SW480 (cell line): ENCODE measurements around the gene DND1.
"Not testable (repeated sequence)": the region's sequence is repeated elsewhere in the genome, so short reads cannot be mapped to it uniquely, and the experiment has no call there.

Experiments used
- DNase-seq: peaks from one replicate; pipeline ENCODE4 v3.0.0-alpha.2; 2016; ENCODE audit warnings: low spot score

Gene DND1

GRCh38 chr5:140672455-140673186 lies 755 bp downstream of the DND1 start:
- no peak for DNase-seq

GRCh38 chr5:140671472-140672125 lies 1.8 kb downstream of the DND1 start:
- no peak for DNase-seq

GRCh38 chr5:140671035-140671434 lies 2.3 kb downstream of the DND1 start:
- not testable (repeated sequence) for DNase-seq

- DNase-seq: peak; percentile 97
Measured at GRCh38 chr5:140664359-140665119, 8.8 kb downstream of the DND1 start, which contains the start of gene WDR55. TSS of gene WDR55 (plus strand) at chr5:140664904. CDS start at chr5:140664913, 9 bp downstream.

- DNase-seq: no peak
Measured at GRCh38 chr5:140664030-140664358, 9.4 kb downstream of the DND1 start.

- not testable (repeated sequence) for DNase-seq
Measured at GRCh38 chr5:140660371-140660770, 13.0 kb downstream of the DND1 start.

- DNase-seq: no peak
Measured at GRCh38 chr5:140658870-140659269, 14.5 kb downstream of the DND1 start.

GRCh38 chr5:140647042-140647419 lies 26.3 kb downstream of the DND1 start:
- no peak for DNase-seq

- DNase-seq: no peak
Measured at GRCh38 chr5:140642718-140643117, 30.7 kb downstream of the DND1 start.

- DNase-seq: no peak
Measured at GRCh38 chr5:140641716-140642115, 31.7 kb downstream of the DND1 start.

- peak; percentile 96 for DNase-seq
Measured at GRCh38 chr5:140639148-140639981, 34.0 kb downstream of the DND1 start, which contains the start of gene TMCO6. TSS of gene TMCO6 (plus strand) at chr5:140639451. CDS start at chr5:140639528, 77 bp downstream.

GRCh38 chr5:140638898-140639147 lies 34.6 kb downstream of the DND1 start:
- DNase-seq: not testable (repeated sequence)

- no peak for DNase-seq
Measured at GRCh38 chr5:140637371-140638100, 35.8 kb downstream of the DND1 start.

- no peak for DNase-seq
Measured at GRCh38 chr5:140635291-140636257, 37.8 kb downstream of the DND1 start.

- DNase-seq: no peak
Measured at GRCh38 chr5:140634103-140634502, 39.3 kb downstream of the DND1 start.

GRCh38 chr5:140633501-140633900 lies 39.9 kb downstream of the DND1 start:
- DNase-seq: no peak

GRCh38 chr5:140633021-140633471 lies 40.3 kb downstream of the DND1 start, which contains the start of gene CD14:
TSS of gene CD14 (minus strand) at chr5:140633175. CDS start at chr5:140633071, 104 bp downstream.
- peak; percentile 70 for DNase-seq

- DNase-seq: peak; percentile 60
Measured at GRCh38 chr5:140632366-140633020, 40.9 kb downstream of the DND1 start.

- peak; percentile 45 for DNase-seq
Measured at GRCh38 chr5:140631831-140632365, 41.5 kb downstream of the DND1 start.
